ENCODE results near the gene PPP1CC.
A peak's percentile ranks its signal among the peaks of the same experiment; 100 is the strongest.

PPP1CC gene

DNA sequence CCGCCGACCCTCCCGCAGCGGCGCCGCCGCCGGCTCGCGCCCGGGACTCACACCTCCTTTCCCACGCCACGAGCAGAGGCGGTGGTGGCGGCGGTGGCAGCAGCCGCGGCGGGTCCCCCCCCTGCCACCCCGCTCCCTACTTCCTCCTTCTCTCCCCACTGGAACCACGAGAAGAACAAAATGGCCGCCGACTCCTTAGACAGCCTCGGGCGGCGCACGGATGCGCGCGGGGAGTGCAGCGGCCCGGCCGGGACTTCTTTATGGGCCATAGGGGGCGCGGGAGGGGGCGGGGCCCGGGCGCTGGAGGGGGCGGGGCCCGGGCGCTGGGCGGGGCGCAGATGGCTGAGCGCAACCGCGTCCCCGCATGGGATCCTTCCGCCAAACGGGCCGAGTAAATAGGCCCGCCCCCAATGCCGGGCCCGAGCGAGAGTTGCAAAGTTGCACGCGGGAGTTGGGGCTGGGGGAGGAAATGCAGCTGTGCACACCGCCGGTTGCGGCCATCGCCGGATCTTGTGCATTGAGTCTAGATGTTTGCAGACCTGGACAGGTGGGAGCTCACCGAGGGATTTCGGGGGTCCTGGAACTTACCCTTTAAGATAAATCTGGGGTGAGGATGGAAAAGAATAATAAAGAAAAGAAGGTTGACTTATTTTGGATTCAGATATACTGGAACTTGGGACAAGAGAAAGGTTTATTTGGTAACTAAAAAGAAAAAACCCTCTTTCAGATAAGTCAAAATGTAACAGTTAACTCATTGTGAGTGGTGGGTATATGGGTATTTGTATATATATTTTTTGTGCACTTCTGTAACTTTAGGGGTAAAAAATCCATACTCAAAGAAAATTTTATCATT lies at the start of gene PPP1CC:
TSS of gene PPP1CC (minus strand) at position 174 of the 853 bp plus-strand sequence. CDS start 184 bp downstream, outside the sequence.
- TF ChIP-seq, protein P1, sequence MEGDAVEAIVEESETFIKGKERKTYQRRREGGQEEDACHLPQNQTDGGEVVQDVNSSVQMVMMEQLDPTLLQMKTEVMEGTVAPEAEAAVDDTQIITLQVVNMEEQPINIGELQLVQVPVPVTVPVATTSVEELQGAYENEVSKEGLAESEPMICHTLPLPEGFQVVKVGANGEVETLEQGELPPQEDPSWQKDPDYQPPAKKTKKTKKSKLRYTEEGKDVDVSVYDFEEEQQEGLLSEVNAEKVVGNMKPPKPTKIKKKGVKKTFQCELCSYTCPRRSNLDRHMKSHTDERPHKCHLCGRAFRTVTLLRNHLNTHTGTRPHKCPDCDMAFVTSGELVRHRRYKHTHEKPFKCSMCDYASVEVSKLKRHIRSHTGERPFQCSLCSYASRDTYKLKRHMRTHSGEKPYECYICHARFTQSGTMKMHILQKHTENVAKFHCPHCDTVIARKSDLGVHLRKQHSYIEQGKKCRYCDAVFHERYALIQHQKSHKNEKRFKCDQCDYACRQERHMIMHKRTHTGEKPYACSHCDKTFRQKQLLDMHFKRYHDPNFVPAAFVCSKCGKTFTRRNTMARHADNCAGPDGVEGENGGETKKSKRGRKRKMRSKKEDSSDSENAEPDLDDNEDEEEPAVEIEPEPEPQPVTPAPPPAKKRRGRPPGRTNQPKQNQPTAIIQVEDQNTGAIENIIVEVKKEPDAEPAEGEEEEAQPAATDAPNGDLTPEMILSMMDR (IDR thresholded peaks at IDR 0.05; ENCODE audit: low read depth, low read length): no peak
- peak; percentile 81 for DNase-seq (ENCODE audit: extremely low read depth, low read depth)

DNA sequence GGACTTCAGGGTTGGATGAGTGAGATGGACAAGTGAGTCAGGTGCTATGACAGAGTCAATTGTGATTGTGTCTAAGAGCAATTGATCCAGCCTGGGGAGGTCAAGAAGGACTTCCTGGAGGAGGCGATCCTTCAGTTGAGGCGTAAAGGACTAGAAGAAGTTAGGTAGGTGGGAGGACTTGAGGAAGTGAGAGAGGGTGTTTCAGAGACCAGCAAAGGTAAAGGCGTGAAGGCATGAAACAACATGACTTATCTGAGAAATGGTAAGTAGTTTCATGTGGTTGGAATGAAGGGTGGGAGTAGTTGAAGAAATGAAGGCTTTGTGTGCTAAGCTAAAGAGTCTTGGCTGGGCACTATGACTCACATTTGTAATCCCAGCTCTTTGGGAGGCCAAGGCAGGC lies 48.9 kb upstream of the PPP1CC start:
- no peak for DNase-seq (ENCODE audit: extremely low read depth, low read depth)

GRCh38 chr12:110790301-110790700 lies 47.6 kb upstream of the PPP1CC start:
- TF ChIP-seq, protein P1 (IDR thresholded peaks at IDR 0.05; ENCODE audit: low read depth, low read length): no peak
- DNase-seq (ENCODE audit: extremely low read depth, low read depth): no peak

More for the DNA sequence above, 48.9 kb upstream of the PPP1CC start:
- TF ChIP-seq, protein P1 (IDR thresholded peaks at IDR 0.05; ENCODE audit: low read depth, low read length): no peak

DNA sequence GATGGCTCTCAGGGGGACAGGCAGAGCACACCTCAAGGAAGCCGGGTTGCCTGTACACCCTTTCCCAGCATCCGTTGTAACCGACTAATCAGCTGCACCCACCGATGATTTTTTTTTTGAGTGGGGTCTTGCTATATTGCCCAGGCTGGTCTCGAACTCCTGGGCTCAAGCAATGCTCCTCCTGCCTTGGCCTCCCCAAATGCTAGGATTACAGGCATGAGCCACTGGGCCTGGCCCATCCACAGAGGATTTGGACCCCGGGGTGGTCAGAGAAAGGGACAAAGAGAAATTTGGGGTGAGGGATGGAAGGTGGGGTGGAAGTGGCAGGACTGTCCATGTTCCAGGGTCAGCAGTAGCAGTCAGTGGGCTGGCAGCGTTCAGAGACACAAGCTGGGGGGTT lies 43.3 kb upstream of the PPP1CC start:
- DNase-seq (ENCODE audit: extremely low read depth, low read depth): no peak
- TF ChIP-seq, protein P1 (IDR thresholded peaks at IDR 0.05; ENCODE audit: low read depth, low read length): no peak

- no peak for DNase-seq (ENCODE audit: extremely low read depth, low read depth)
- TF ChIP-seq, protein P1 (IDR thresholded peaks at IDR 0.05; ENCODE audit: low read depth, low read length): no peak
Measured at GRCh38 chr12:110785240-110785639, 42.5 kb upstream of the PPP1CC start.

- no peak for DNase-seq (ENCODE audit: extremely low read depth, low read depth)
- TF ChIP-seq, protein P1 (IDR thresholded peaks at IDR 0.05; ENCODE audit: low read depth, low read length): no peak
Measured at GRCh38 chr12:110782922-110783321, 40.2 kb upstream of the PPP1CC start.

- TF ChIP-seq, protein P1 (IDR thresholded peaks at IDR 0.05; ENCODE audit: low read depth, low read length): no peak
- DNase-seq (ENCODE audit: extremely low read depth, low read depth): no peak
Measured at GRCh38 chr12:110782094-110782493, 39.4 kb upstream of the PPP1CC start.
